NCI-H345 treated with DMSO at 0.1 percent for 48 hours (cell line): ENCODE results near the gene PAWR.

Experiments used
- DNase-seq: peaks from one replicate; lab custom pipeline; 2025; ENCODE audit not compliant: unreplicated experiment; lab: John Stamatoyannopoulos, UW

The PAWR gene

GRCh38 chr12:79690638-79691510 is at the start of gene PAWR:
Gene PAWR, minus strand, starts transcription at chr12:79690964. Its CDS starts 720 bp downstream, at chr12:79690244.
- DNase-seq = peak; percentile 86

GRCh38 chr12:79737875-79738718 is 47.3 kb upstream of the PAWR start:
- DNase-seq = peak; percentile 66

- DNase-seq = no peak
These were observed 41.9 kb upstream of the PAWR start for GRCh38 chr12:79732638-79733037.

GRCh38 chr12:79725987-79726386 is 35.2 kb upstream of the PAWR start:
- no peak for DNase-seq

- no peak for DNase-seq
These were observed 26.2 kb upstream of the PAWR start for GRCh38 chr12:79717006-79717405.

GRCh38 chr12:79715308-79715707 is 24.5 kb upstream of the PAWR start:
- DNase-seq = no peak

GRCh38 chr12:79710707-79711483 is 20.1 kb upstream of the PAWR start:
- no peak for DNase-seq

GRCh38 chr12:79707830-79708229 is 17.1 kb upstream of the PAWR start:
- no peak for DNase-seq

- no peak for DNase-seq
These were observed 15.9 kb upstream of the PAWR start for GRCh38 chr12:79706676-79707075.

- DNase-seq = no peak
These were observed 15.4 kb upstream of the PAWR start for GRCh38 chr12:79706156-79706555.

- DNase-seq = no peak
These were observed 8.2 kb upstream of the PAWR start for GRCh38 chr12:79698966-79699365.

- DNase-seq = no peak
These were observed 5.7 kb upstream of the PAWR start for GRCh38 chr12:79696416-79696815.

- no peak for DNase-seq
These were observed 2.3 kb upstream of the PAWR start for GRCh38 chr12:79692860-79693577.

GRCh38 chr12:79691511-79692248 is 916 bp upstream of the PAWR start:
- no peak for DNase-seq

- no peak for DNase-seq
These were observed 574 bp downstream of the PAWR start for GRCh38 chr12:79690142-79690637.

- DNase-seq = no peak
These were observed 1.2 kb downstream of the PAWR start for GRCh38 chr12:79689477-79690141.

GRCh38 chr12:79689061-79689476 is 1.7 kb downstream of the PAWR start:
- no peak for DNase-seq

- peak; percentile 26 for DNase-seq
These were observed 2.2 kb downstream of the PAWR start for GRCh38 chr12:79688376-79689060.
